HG03521 (cell line): Measurements from ENCODE around the gene PPT1.

ENCODE experiments used
- ATAC-seq: cut with Tn5 transposase; IDR thresholded peaks from one replicate; pipeline ENCODE4 v1.9.1; 2021; ENCODE audit warnings: mild to moderate bottlenecking, moderate library complexity; ENCODE audit not compliant: unreplicated experiment

Gene PPT1

DNA sequence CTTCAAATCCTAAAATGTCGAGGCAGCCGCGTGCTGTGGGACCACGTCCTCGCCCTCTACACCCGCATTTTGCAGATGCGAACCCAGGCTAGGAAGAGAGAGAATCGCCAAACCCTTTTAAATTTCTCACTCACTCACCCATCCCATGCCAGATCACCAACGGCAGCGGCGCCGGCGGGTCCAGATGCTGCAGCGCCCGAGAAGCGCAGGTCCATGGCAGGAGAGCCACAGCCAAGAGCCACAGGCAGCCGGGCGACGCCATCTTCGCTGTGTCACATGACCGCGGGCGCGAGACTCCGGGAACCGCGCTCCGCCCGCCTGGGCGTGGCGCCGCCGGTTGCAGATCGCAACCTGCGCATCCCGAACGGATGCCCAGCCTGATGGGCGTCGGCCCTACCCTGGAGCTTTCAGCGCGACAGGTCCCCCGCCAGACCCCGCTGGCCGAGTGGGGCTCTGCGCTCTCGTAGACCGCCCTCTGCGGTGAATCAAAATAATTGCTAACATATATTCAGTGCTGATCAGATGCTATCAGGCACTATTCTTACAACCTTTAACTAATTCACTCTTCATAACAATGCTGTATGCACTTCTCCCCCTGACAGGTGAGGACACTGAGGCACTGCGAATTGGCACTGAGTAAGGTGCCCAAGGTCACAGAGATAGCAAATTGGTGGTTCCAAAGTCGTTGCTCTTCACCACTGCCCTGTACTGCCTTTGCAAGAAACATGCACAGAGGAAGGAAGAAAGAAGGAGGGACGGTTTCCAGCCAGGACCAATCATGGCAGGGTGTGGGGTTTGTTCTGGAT is at the start of gene PPT1:
PPT1 (minus strand) TSS at position 276 of the 806 bp plus-strand sequence; CDS start at position 262, 14 bp downstream.
- peak; percentile 94 for ATAC-seq

DNA sequence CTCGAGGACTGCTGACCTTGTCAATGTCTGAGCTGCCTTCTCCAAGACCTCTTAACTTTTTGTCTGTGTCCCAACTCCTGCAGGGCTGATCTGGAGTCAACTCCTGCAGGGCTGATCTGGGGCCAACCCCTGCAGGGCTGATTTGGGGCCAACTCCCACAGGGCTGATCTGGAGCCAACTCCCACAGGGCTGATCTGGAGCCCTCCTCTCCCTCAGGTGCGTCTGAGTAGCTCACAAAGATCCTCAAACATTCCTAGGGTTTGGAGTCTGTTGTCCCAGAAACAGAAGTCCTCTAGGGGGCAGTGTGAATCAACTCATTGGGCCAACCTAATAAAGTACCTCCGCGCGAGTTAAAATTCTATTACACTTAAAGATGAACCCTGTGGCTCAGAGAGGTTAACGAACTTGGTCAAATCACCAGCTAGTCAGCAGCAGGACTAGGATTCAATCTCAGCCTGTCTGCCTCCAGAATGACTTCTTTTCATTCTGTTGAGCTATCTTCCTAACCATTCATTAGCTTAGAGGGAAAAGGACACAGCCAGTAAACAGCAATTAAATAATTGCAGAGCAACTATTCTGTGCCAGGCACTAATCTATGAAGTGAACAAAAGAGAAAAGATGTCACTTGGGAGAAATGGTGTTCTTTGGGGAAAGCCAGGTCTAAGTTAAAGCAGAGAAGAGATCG is 47.0 kb upstream of the PPT1 start:
- no peak for ATAC-seq

DNA sequence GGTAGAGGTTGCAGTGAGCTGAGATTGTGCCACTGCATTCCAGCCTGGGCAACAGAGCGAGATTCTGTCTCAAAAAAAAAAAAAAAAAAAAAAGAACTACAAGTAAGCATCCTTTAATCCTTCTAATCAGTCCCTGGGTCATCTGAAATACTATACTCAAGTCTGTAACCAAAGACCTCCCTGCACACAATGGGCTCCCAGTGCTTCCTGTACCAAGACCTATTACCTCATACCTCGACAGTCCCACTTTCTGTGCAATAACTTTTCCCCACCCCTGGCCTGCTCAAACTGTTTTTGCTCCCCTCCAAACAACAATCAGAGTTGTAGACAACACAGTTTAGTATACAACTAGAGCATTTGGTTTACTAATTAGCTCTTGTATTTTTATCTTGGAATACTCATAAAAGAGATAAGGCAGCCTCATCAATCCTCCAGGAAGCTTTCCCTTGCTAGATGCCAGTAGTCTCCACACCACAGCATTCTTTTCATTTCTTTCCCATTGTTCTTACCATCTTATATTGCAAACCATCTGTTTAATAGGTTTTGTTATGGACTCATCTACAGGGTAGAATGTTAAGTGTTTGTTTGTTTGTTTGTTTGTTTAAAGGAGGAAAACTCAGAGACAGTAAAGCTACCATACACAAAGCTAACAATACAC is 45.0 kb upstream of the PPT1 start:
- ATAC-seq = no peak

DNA sequence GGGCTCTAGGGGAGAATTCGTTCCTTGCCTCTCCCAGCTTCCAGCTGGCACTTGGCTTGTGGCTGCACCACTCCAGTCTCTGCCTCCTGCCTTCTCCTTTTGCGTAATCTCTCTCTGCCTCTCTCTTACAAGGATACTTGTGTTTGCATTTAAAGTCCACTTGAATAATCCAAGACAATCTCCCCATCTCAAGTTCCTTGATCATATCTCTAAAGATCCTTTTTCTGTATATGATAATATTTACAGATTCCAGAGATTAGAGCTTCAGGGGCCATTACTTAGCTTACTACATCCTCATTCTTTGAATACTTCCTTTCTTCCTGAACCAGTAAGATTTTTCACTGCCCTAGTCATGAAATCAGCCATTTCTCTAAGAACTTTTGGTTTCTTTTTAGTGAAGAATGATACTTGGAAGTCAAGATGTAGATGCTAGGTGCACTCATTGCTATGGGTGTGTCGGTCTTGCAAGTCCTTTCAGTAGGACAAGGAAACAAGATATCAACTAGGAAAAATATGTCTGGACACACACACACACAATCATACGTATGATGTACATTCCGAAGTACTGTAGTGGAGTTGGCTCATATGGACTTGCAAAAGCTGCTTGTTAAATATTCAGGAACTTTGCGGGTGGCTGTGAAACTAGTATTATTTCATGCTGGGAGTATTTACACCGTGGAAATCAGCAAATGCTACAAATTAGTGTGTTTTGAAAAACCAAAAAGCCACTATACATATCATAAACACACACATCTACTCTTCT is 43.3 kb upstream of the PPT1 start:
- no peak for ATAC-seq

DNA sequence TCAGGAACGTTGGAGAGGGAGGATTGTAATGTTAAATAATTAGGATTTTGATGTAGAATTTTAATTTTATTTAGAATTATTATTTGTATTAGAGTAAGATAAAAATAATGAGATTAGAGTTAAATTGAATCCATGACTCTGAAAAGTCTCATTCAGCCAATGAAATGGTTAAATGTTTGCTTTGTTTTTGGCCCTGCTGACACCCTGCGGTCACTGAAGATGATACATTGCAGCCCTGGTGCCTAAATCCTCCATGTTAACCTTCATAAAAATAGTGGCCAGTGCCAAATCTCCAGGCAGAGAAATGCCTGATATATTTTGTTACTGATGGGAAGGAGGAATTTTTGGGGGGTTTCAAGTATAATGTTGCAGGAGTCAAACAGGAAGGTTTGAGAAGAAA is 36.8 kb upstream of the PPT1 start:
- ATAC-seq = no peak

DNA sequence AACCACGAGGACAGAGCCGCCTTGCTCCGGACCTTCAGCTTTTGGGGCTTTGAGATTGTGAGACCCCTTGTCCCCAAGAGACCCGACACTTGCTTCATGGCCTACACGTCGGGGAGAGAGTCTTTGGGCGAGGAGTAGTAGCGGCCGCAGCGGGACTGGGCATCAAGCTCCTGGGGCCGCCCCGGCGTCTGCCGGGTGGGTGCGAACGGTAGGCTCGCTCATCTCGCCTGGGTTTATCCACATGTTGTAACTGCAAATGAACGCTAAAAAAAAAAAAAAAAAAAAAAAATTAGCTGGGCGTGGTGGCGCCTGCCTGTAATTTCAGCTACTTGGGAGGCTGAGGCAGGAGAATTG is 36.2 kb upstream of the PPT1 start:
- no peak for ATAC-seq

DNA sequence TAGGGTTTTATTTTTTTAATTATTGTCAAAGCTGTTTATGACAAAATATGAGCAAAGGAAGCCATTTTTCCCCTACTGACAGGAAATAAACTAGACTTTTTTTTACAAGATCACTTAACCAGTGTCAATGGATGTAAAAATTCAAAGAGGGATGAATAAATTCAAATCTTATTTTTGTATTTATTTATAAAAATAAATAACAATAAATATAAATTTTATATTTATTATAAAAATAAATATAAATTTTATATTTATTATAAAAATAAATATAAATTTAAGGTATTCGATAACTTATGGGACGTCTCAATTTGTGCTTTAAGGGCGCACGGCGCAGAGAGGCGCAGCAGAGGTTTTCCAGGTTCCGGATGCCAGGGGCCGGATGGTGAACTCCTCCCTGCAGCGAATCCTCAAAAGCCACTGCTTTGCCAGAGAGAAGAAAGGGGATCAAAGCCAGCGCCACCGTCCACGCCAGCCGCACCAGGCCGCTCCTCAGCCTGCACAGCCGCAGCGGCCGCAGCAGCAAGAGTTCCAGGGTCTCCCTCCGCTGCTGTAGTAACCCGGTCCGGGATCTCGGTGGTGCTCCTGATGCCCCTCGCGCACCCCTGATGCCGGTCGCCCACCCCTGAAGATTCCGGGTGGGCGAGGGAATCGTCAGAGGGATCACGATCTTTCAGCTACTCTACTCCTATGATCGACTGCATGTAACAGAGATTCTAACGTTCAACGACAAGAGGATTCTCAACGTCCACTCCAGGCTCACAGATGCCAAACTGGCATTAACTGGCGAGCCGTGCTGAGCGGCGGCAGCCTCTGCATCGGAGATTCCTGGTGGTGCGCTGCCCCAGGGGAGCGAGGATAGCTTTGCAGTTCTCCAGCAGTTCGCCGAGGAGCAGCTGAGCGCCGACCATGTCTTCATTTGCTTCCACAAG is 35.6 kb upstream of the PPT1 start:
- ATAC-seq = no peak

DNA sequence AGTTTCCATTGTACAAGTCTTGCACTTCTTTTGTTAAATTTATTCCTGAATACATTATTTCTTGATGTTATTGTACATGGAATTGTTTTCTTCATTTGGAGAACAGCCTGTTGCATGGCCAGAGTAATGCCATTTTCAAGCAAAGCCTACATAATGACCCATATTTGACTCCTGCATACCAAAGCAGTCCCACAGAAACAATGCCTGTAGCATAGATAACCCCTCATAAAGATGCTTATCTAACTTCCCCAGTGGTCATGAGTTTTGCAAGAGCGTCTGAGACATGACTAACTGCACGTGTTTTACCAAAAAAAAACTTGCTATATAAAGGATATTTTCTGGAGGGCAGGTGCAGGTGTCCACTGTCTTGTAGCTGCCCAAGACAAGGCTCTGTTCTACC is 33.8 kb upstream of the PPT1 start:
- ATAC-seq = no peak

DNA sequence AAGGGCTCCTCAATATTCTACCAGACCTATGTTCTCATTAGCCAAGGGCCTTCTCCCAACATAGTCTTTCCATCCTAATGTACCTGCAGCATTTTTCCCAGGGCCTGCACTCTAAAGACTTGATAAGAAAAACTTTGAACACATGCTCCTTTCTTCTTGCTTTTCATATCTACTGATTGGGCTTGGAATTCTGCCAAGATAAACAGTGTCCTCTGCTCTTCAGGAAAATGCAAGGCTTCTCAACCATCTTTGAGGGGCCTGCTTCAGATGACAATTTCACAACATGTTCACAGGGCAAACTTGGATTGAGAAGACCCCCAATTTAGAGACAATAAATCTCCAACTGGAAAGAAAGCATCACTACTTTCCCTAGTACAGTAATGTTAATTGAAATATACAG is 25.8 kb upstream of the PPT1 start:
- no peak for ATAC-seq

DNA sequence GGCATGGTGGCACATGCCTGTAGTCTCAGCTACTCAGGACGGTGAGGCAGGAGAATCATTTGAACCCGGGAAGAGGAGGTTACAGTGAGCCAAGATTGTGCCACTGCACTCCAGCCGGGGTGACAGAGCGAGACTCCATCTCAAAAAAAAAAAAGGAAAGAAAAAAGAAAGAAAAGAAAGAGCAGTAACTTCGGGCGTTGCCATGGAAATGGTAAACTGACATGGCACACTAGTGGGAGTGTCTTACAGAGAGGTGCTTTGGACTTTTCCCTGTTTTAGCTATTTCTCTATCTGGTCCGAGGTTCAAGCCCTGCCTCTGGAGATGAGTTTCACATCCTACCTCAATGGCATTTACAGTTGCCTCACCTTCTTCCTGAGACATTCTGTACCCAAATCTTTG is 23.1 kb upstream of the PPT1 start:
- ATAC-seq = no peak

DNA sequence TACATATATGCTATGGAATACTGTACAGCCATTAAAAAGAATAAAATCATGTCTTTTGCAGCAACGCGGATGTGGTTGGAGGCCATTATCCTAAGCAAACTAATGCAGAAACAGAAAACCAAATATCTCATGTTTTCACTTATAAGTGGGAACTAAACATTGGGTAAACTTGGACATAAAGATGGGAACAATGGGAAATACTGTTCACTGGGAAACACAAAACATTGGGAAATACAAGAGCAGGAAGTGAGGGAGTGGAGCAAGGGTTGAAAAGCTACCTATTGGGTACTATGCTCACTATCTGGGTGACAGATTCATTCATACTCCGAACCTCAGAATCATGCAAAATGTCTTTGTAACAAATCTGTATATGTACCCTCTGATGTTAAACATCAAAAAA is 17.3 kb upstream of the PPT1 start:
- ATAC-seq = no peak

DNA sequence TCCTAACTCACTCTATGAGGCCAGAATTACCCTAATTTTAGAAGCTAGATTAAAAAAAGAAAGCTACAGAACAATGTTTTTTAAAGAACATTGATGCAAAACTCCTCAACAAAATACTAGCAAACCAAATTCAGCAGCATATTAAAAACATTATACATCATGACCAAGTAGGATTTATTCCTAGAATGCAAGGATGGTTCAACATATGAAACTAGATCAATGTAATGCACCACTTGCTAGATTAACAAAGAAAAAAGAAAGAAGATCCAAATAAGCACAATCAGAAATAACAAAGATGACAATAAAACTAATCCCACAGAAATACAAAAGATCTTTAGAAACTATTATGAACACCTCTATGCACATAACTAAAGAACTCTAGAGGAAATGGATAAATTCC is 13.3 kb upstream of the PPT1 start:
- ATAC-seq = no peak

DNA sequence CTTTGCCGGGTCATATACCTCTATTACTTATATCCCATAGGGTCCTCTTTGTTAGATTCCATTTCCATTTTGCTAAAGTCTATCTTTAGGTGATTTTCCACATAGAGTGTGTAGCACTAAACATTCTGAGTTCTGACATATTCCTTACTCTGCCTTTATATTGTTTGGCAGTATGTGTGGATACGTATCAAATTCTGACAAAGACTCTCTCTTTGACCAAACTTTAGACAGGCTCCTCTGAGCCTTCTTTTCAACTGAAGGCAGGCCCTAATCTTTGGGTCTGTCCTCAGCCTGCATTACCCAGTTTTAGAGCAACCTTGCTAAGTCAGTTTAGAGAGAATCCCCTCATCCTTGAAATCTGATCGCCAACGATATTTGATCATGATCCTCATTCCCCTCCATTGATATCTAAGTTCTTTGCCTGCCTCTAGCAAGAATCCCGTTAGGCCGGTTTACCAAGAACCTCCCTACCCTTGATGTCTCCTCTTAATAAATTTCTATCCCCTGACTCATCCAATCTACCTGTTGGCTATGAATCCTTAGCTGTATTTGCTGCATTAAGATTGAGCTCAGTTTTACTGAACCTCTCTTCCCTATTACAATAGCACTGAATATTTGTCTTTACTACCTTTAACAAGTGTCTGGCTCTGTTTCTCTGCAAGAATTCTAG is 10.4 kb upstream of the PPT1 start:
- ATAC-seq = no peak

DNA sequence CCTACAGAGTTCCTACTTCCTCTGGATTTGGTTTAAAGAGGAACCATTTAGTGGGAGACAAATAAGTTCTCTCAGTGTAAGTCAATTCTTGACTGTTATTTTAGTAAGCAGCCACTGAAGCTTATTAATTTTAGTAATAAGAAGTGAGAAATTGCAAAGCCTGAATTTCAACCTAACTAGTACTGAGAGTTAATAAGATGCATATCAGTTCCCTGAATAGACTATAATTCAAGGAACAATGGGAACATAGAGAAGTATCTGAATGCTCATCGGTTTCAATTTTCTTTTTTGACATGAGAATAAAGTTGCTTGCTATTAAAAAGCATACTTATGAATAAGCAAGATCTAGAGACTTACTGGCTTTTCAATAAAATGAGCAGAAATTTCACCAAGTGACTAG is 8.0 kb upstream of the PPT1 start:
- no peak for ATAC-seq

DNA sequence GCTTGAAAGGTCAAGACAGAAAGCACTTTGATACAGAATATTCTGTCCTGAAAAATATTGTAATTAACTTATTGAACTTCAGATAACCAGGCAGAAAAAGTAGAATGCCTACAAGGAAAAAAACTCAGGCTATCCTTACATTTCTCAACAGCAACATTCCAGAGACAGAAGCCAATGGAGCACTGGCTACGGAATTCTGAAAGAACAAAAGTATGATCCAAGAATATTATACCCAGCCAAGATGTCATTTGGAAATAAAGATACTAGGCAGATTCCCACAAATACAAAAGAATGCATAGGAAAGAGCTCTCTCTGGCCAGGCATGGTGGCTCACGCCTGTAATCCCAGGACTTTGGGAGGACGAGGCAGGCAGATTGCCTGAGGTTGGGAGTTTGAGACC is 5.8 kb upstream of the PPT1 start:
- ATAC-seq = no peak

DNA sequence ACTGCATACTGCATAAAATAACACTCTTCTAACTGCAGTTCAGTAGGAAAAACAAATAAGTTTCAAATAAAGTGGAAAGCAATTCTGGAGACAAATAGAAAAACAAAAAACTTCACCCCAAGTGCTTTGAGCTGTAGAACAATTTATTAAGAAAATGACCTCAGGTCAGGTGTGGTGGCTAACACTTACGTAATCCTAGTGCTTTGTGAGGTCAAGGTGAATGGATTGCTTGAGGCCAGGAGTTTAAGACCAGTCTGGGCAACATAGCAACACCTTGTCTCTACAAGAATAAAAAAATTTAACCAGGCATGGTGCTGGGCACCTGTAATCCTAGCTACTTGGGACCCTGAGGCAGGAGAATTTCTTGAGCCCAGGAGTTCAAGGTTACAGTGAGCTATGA is 5.0 kb upstream of the PPT1 start:
- ATAC-seq = no peak

DNA sequence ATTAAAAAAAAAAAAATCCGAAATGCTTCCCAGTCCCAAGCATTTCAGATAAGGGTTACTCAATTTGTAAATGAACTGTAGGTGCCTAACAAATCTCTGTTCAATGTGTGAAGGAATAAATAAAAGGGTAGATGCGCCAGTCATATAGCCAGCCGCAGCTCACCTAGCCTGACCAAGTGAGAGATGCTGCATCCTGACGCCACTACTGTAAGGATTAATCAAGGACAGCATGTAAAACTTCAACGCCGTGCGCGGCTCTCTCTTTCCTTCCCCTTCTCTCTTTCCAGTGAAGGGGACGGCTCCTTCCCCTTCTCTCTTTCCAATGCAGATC is 441 bp downstream of the PPT1 start:
- peak; percentile 17 for ATAC-seq

DNA sequence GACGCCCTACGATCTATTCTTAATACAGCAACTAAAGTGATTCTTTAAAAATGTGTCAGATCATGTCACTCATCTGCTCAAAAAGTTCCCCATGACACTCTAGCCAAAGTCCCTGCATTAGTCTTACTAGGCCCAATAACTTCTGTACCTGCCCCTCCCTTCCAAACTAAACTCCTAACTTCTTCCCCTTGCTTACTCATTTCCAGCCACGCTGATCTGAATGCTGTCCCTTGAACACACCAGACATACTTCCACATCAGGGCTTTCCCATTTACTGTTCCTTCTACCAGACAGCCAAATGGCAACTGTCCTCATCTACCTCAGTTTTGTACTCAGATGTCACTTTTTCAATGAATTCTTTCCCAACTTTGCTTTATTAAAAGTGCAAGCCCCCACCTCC is 1.2 kb downstream of the PPT1 start:
- no peak for ATAC-seq

DNA sequence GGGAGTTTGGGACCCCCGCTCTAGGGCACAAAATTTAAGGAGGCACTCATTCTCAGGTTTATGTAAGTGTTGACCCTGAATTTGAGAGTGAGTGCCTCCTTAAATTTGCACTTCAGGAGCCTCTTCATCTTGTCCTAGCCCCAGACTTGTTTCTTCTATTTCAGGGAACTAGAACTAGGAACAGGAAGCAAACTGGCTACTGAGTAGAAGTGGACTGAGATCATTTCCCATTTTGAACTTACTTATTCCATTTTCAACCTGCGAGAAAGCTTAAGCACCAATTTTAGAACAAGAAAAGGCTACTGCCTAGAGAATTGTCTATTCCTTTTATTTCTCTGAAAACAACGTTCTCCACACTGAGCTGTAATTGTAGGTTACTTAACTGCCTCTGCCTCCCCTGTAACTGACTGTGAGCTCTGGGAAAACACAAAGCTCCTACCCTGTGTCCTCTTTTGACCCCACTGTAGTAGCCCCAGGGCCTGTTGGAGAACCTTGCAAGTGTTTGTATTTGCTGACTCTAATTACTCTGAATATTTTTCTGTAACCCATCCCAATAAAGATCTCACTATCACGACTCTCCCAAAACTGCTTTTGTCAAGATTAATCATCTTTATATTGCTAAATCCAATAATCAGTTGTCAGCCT is 2.5 kb downstream of the PPT1 start:
- ATAC-seq = no peak
